ENCODE data around the gene GSG1.

DNA sequence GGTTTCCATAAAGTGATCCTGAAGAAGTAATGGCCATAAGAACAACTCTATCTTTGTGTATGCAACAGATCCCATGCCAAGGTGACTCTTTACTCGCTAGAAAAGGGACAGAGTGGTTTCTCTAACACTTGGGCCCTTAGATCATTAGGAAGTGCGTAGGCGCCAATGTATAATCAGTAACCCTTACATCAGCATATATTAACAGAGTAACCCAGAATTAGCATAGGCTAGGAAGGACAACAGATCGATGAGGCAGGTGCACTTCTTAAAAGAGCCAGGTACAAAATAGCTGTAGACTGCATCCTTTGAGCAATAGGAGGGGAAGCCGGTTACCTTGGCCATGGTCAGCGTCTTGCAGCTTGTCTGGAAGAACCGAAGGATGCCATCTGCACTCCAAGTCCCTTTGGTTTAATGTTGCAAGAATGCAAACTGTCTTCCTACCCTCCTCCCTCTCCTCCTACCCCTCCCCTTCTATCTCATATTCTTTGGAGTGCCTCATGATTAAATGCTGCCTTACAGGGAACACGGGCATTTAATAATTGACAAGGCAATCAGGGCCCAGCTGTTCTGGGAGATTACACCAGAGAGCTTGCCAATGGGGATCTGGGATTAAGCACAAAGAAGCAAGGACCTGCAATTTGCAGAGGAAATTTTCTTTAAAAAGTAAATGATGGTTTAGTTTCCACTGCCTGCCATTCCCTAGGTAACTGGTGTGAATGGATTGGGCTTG is 8.0 kb downstream of the GSG1 start:
- TF ChIP-seq, protein P1, sequence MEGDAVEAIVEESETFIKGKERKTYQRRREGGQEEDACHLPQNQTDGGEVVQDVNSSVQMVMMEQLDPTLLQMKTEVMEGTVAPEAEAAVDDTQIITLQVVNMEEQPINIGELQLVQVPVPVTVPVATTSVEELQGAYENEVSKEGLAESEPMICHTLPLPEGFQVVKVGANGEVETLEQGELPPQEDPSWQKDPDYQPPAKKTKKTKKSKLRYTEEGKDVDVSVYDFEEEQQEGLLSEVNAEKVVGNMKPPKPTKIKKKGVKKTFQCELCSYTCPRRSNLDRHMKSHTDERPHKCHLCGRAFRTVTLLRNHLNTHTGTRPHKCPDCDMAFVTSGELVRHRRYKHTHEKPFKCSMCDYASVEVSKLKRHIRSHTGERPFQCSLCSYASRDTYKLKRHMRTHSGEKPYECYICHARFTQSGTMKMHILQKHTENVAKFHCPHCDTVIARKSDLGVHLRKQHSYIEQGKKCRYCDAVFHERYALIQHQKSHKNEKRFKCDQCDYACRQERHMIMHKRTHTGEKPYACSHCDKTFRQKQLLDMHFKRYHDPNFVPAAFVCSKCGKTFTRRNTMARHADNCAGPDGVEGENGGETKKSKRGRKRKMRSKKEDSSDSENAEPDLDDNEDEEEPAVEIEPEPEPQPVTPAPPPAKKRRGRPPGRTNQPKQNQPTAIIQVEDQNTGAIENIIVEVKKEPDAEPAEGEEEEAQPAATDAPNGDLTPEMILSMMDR (IDR thresholded peaks at IDR 0.05), result no peak
- TF ChIP-seq POLR2A (IDR thresholded peaks at IDR 0.05), result no peak
